ENCODE measurements around the gene MAP3K14. TPM values are rescaled to one million over a fixed set of nuclear protein-coding genes. Genes with fewer than 3 reads are reported as not detected.

The MAP3K14 gene
- total RNA-seq, 2 donors from 2014 or later, result 12.5 to 16.1 TPM

GRCh38 chr17:45294506-45294905 lies 22.3 kb downstream of the MAP3K14 start:
- Histone ChIP-seq H3K27ac (peak overlapping the region; percentile 74 to 82), H3K36me3 (no peaks in the 10 kb centered on the region), H3K27me3 (replicated peaks; ENCODE audit: insufficient read depth) (no peaks in the 10 kb centered on the region), H3K9me3 (no peaks in the 10 kb centered on the region), H3K4me1 (replicated peaks) (peaks cover 44% of the 10 kb centered on the region), H3K4me3 (no peak overlapping the region)
- peak; percentile 89 for DNase-seq (ENCODE audit: low spot score)
- 9% methylated on average over 3 of the region's 3 CpGs for WGBS
- no peak for TF ChIP-seq CTCF (IDR thresholded peaks at IDR 0.05)
- peak; percentile 93 for TF ChIP-seq POLR2AphosphoS5 (IDR thresholded peaks at IDR 0.05)
- TF ChIP-seq POLR2A (IDR thresholded peaks at IDR 0.05), result no peak
- intact Hi-C loops (cut with DNase I), result no loop called here

- peaks cover 48% of the 10 kb centered on the region for H3K4me1 ChIP-seq (replicated peaks)
- H3K27ac ChIP-seq, result peak overlapping the region; percentile 74 to 82
- intact Hi-C loops (cut with DNase I), result no loop called here
- no peak overlapping the region for H3K4me3 ChIP-seq
- peak; percentile 77 for DNase-seq (ENCODE audit: low spot score)
- TF ChIP-seq POLR2A (IDR thresholded peaks at IDR 0.05), result no peak
- TF ChIP-seq POLR2AphosphoS5 (IDR thresholded peaks at IDR 0.05), result peak; percentile 67
- TF ChIP-seq CTCF (IDR thresholded peaks at IDR 0.05), result peak in 2 of 4 experiments; percentile 13 to 25
- no peaks in the 10 kb centered on the region for H3K9me3 ChIP-seq
- H3K27me3 ChIP-seq (replicated peaks; ENCODE audit: insufficient read depth), result no peaks in the 10 kb centered on the region
- H3K36me3 ChIP-seq, result no peaks in the 10 kb centered on the region
- 34% methylated on average over 10 of the region's 10 CpGs for WGBS
Measured at GRCh38 chr17:45293413-45294211, 23.2 kb downstream of the MAP3K14 start.

- TF ChIP-seq POLR2AphosphoS5 (IDR thresholded peaks at IDR 0.05) (no peak), POLR2A (IDR thresholded peaks at IDR 0.05) (no peak), CTCF (IDR thresholded peaks at IDR 0.05) (no peak)
- no peak for DNase-seq (ENCODE audit: low spot score)
- Histone ChIP-seq H3K27ac (peak overlapping the region; percentile 74 to 82), H3K36me3 (no peaks in the 10 kb centered on the region), H3K4me3 (no peak overlapping the region), H3K4me1 (replicated peaks) (peaks cover 48% of the 10 kb centered on the region), H3K27me3 (replicated peaks; ENCODE audit: insufficient read depth) (no peaks in the 10 kb centered on the region), H3K9me3 (no peaks in the 10 kb centered on the region)
- WGBS, result 64% methylated on average over 12 of the region's 12 CpGs
- intact Hi-C loops (cut with DNase I), result no loop called here
Measured at GRCh38 chr17:45292696-45293412, 24.0 kb downstream of the MAP3K14 start.

GRCh38 chr17:45291171-45291805 lies 25.5 kb downstream of the MAP3K14 start:
- Histone ChIP-seq H3K27me3 (replicated peaks; ENCODE audit: insufficient read depth) (no peaks in the 10 kb centered on the region), H3K36me3 (peaks cover 0 to 6% of the 10 kb centered on the region in 2 donors), H3K27ac (peak overlapping the region in 1 of 2 donors; percentile 82), H3K4me3 (no peak overlapping the region), H3K4me1 (replicated peaks) (peaks cover 36% of the 10 kb centered on the region), H3K9me3 (no peaks in the 10 kb centered on the region)
- 27% methylated on average over 5 of the region's 5 CpGs for WGBS
- DNase-seq (ENCODE audit: low spot score), result no peak
- intact Hi-C loops (cut with DNase I), result no loop called here
- no peak for TF ChIP-seq POLR2A (IDR thresholded peaks at IDR 0.05)
- TF ChIP-seq POLR2AphosphoS5 (IDR thresholded peaks at IDR 0.05), result peak; percentile 38
- TF ChIP-seq CTCF (IDR thresholded peaks at IDR 0.05), result no peak

All from prostate gland (tissue), 2 donors.